Activated B cell treated with CpG ODN at 0.5 μM for 24 hours (primary cell): ENCODE results near the gene SLC8A1. TPM values are rescaled to one million over a fixed set of nuclear protein-coding genes. Genes with fewer than 3 reads are reported as not detected.

ENCODE experiments used
- ATAC-seq: fragments of 200-7000 bp; cut with Tn5 transposase; one replicate; pipeline ENCODE4 v1.10.0; 2021; ENCODE audit warnings: low read depth, mild to moderate bottlenecking, moderate library complexity
- CTCF ChIA-PET: fragments of 350-600 bp; sonication (Branson Sonifier 250); formaldehyde crosslinking; loops from one replicate; lab custom pipeline; 2021; ENCODE audit warnings: antibody characterized with exemption; lab: Charles Lee
- POLR2A ChIA-PET: fragments of 350-600 bp; sonication (Branson Sonifier 250); formaldehyde crosslinking; loops from one replicate; lab custom pipeline; 2021; ENCODE audit warnings: antibody characterized with exemption; lab: Charles Lee
- DNase-seq: peaks from one replicate; pipeline ENCODE4 v3.0.0; 2022
- H3K27ac Mint-ChIP-seq: one replicate; pipeline ENCODE4 v1.8.0; 2020; ENCODE audit warnings: mixed read lengths
- H3K27me3 Mint-ChIP-seq: one replicate; pipeline ENCODE4 v1.8.0; 2021; ENCODE audit warnings: mixed read lengths
- H3K36me3 Mint-ChIP-seq: one replicate; pipeline ENCODE4 v1.8.0; 2021; ENCODE audit warnings: low read depth, mixed read lengths
- H3K4me1 Mint-ChIP-seq: one replicate; pipeline ENCODE4 v1.8.0; 2021; ENCODE audit warnings: mixed read lengths
- H3K4me3 Mint-ChIP-seq: one replicate; pipeline ENCODE4 v1.8.0; 2020; ENCODE audit warnings: mild to moderate bottlenecking, mixed read lengths
- H3K9me3 Mint-ChIP-seq: one replicate; pipeline ENCODE4 v1.8.0; 2020; ENCODE audit warnings: mixed read lengths
- CTCF ChIP-seq: fragments of 200-600 bp; IDR thresholded peaks from one replicate; pipeline ENCODE4 v1.8.0; 2022; ENCODE audit warnings: antibody characterized with exemption, mild to moderate bottlenecking
- intact Hi-C: fragments of 100-400 bp; cut with micrococcal nuclease; formaldehyde crosslinking; loops from one replicate; pipeline ENCODE4 v1.15.1; 2024
- total RNA-seq: library from RNA; stranded (reverse); gene quantifications from 2 replicates; pipeline ENCODE4 v1.2.3, GENCODE V29; 2022

The SLC8A1 gene
- total RNA-seq, 1 donor from 2014 or later: 0.04 TPM

DNA sequence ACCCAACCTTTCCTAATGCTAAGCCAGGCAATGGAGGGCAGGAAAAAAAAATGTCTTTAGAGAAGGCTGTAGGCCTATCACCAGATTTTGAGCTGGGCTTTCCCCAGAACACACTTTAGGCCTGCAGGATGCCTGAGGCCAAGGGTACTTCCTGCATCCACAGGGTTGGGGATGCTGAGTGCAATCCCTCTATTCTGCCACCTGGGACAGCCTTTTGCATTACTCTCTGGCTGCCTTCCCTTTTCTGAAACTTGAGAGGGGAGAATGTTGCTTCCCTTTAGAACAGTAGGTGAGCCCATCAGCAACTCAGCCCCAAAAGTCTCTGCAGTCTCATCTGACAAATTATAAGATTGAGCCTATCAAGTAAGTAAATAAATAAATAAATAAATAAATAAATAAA lies 195.2 kb downstream of the SLC8A1 start:
- H3K27me3 Mint-ChIP-seq: no peaks in the 10 kb centered on the region
- no peak for DNase-seq
- no peak for ATAC-seq
- intact Hi-C loops: no loop called here
- no peaks in the 10 kb centered on the region for H3K9me3 Mint-ChIP-seq
- H3K4me1 Mint-ChIP-seq: no peaks in the 10 kb centered on the region
- no peak overlapping the region for H3K4me3 Mint-ChIP-seq
- no peaks in the 10 kb centered on the region for H3K36me3 Mint-ChIP-seq
- ChIA-PET POLR2A (no interaction called here), CTCF (no interaction called here)
- no peak for TF ChIP-seq CTCF
- H3K27ac Mint-ChIP-seq: no peak overlapping the region

- no peak for ATAC-seq
Observed at GRCh38 chr2:40256008-40256407, 195.9 kb downstream of the SLC8A1 start.

DNA sequence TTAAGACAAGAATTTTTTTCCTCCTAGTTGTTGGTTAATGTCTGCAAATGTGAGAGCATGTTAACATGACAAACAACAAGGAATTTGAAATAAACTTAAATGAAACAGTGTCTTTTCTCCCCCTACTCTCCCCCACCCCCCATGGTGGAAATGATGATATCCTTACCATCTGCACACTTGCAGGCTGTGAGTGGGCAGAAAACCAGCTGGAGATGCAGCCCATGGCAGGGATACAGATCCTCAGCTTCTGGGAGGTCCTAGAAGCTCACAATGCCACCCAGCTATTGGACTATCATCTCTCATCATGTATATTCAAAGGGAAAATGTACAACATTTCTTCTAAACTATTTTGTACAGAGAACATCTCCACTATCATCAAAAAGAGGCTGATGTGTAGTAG lies 196.8 kb downstream of the SLC8A1 start:
- ChIA-PET CTCF (no interaction called here), POLR2A (no interaction called here)
- Mint-ChIP-seq H3K9me3 (no peaks in the 10 kb centered on the region), H3K4me1 (no peaks in the 10 kb centered on the region), H3K27me3 (no peaks in the 10 kb centered on the region), H3K27ac (no peak overlapping the region), H3K4me3 (no peak overlapping the region), H3K36me3 (no peaks in the 10 kb centered on the region)
- DNase-seq: no peak
- ATAC-seq: no peak
- intact Hi-C loops: no loop called here
- TF ChIP-seq CTCF: no peak

More at GRCh38 chr2:40256008-40256407, 195.9 kb downstream of the SLC8A1 start:
- H3K4me3 Mint-ChIP-seq: no peak overlapping the region
- CTCF ChIA-PET: no interaction called here
- H3K36me3 Mint-ChIP-seq: no peaks in the 10 kb centered on the region
- intact Hi-C loops: no loop called here
- TF ChIP-seq CTCF: no peak
- POLR2A ChIA-PET: no interaction called here
- DNase-seq: no peak
- H3K4me1 Mint-ChIP-seq: no peaks in the 10 kb centered on the region
- H3K27me3 Mint-ChIP-seq: no peaks in the 10 kb centered on the region
- no peaks in the 10 kb centered on the region for H3K9me3 Mint-ChIP-seq
- H3K27ac Mint-ChIP-seq: no peak overlapping the region

DNA sequence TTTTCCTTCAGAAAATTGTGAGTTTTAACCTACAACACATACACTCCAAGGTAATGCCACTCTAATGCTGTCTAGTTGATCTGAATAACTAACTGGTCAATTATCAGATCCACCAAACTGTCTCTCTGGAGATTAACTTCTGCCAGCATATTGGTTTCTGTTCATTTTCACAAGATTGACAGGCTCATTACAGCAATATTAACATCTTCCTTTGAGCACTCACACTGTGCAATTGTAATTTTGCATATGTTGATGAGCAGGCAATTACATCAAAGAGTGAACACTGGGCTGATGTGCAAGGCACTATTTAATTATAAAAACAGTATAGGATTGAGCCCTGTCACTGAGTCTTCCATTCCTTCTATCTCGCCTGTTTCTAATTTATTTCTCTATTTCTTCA lies 197.3 kb downstream of the SLC8A1 start:
- DNase-seq (no peak), ATAC-seq (no peak)
- ChIA-PET POLR2A (no interaction called here), CTCF (no interaction called here)
- H3K27ac Mint-ChIP-seq: no peak overlapping the region
- no peaks in the 10 kb centered on the region for H3K4me1 Mint-ChIP-seq
- intact Hi-C loops: no loop called here
- H3K27me3 Mint-ChIP-seq: no peaks in the 10 kb centered on the region
- TF ChIP-seq CTCF: no peak
- no peaks in the 10 kb centered on the region for H3K36me3 Mint-ChIP-seq
- H3K4me3 Mint-ChIP-seq: no peak overlapping the region
- no peaks in the 10 kb centered on the region for H3K9me3 Mint-ChIP-seq

DNA sequence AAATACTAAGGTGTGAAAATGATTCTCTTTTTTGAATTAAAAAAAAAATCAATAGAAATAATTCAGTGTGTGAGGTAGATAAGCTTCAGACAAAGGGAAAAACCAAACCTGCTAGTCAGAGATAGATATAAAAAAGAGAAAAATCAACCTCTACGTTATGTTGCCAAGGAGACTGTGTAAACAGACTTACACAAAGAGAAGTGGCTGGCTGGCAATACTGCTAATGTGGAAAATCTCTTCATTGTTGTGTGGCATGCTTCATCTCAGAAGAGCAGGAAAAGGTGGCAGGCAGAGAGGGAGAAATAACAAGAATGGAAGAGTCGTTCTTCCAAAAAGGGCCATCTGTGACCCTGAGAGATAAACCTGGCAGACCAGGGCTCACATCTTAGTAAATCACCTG lies 200.8 kb downstream of the SLC8A1 start:
- Mint-ChIP-seq H3K27me3 (no peaks in the 10 kb centered on the region), H3K9me3 (no peaks in the 10 kb centered on the region), H3K27ac (no peak overlapping the region), H3K36me3 (no peaks in the 10 kb centered on the region), H3K4me3 (no peak overlapping the region), H3K4me1 (no peaks in the 10 kb centered on the region)
- ATAC-seq: no peak
- no peak for TF ChIP-seq CTCF
- POLR2A ChIA-PET: no interaction called here
- CTCF ChIA-PET: no interaction called here
- no peak for DNase-seq
- intact Hi-C loops: no loop called here
